Measurements from ENCODE around the gene C11orf97.
"Not testable (repeated sequence)": the region's sequence is repeated elsewhere in the genome, so short reads cannot be mapped to it uniquely, and the experiment has no call there.

C11orf97 gene, protein sequence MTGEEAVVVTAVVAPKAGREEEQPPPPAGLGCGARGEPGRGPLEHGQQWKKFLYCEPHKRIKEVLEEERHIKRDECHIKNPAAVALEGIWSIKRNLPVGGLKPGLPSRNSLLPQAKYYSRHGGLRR

DNA sequence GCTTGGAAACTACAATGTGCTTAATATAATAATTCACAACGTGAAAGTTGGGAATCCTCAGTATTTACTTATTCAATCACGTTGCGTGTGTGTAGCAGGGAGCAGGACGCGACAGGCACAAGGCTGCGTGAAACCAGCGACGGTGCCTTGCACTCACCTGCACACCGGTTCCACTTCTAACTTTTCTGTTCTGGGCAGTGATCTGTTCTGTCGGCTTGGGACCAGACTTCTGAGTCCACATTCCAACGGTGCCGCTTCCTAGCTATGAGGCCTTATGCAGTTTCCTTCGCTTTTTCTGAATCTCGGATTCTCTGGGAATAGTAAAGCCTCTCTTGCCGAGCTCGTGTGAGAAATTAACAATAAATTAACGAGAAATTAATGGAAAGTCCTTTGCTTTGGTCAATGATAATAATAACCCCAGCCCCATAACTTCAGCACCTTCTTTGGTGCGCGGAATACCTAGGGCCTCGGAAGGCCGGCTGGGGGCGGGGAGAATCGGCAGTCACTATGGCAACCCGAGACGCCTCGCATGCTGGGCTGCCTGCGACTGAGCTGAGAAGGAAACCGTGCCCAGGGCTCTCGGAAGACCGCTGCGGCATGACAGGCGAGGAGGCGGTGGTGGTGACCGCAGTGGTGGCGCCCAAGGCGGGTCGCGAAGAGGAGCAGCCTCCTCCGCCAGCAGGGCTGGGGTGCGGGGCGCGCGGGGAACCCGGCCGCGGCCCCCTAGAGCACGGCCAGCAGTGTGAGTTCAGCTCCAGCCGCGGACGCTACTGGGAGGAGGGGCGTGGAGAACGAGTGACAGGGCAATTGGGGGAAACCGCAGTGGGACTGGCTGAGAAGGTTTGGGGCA lies at the start of gene C11orf97:
Gene C11orf97, plus strand, starts transcription at position 530 of the 850 bp plus-strand sequence. Its CDS starts 68 bp downstream, at position 598.
- DNase-seq, result peak; percentile 31 to 54

DNA sequence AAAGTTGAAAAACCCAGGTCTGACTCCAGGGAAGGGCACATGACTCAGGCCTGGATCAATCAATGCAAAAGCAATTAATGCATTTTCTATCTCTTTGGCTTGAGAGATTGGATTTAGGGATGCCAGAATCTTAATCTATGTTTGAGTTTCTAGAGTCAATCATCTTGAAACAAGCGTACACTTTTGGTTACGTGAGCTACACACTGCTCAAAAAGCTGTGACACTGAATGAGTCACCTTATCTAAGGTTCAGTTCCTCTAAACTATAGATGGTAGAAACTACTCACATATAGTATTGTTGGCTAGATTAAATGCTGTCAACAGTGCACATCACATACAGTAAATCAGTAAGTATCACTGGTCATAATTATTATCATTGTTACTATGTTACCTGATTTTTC lies 42.8 kb upstream of the C11orf97 start:
- no peak for DNase-seq

GRCh38 chr11:94472916-94473799 lies 39.1 kb upstream of the C11orf97 start:
- peak; percentile 75 to 76 for DNase-seq

GRCh38 chr11:94477624-94478023 lies 34.6 kb upstream of the C11orf97 start:
- peak in 1 of 2 donors; percentile 7 for DNase-seq

GRCh38 chr11:94481342-94481741 lies 30.9 kb upstream of the C11orf97 start:
- DNase-seq, result no peak

DNA sequence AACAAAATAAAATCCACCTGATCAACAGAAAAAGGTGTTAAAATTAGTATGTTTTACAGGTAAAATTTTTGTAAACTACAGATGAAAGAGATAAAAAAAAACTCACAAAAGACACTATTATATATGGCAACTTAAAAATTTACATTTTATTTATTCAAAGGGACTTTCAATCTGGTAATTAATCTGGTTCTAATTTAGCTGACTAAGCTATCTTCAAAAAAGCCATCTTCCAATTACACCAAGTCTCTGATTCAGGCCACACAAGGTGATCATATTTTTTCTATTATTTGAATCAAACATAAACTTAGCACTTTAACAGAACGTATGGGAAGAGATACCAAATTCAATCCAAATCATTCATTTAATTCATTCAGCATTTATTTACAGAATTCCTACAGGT lies 26.2 kb upstream of the C11orf97 start:
- DNase-seq, result no peak

- peak; percentile 98 for DNase-seq
Observed at GRCh38 chr11:94493281-94494125, 18.8 kb upstream of the C11orf97 start, which contains the start of the genes ANKRD49 and MRE11. ANKRD49 (plus strand) TSS chr11:94493984; CDS start chr11:94496694, 2,710 bp downstream. MRE11 (minus strand) TSS chr11:94493844; CDS start chr11:94492801, 1,043 bp downstream.

DNA sequence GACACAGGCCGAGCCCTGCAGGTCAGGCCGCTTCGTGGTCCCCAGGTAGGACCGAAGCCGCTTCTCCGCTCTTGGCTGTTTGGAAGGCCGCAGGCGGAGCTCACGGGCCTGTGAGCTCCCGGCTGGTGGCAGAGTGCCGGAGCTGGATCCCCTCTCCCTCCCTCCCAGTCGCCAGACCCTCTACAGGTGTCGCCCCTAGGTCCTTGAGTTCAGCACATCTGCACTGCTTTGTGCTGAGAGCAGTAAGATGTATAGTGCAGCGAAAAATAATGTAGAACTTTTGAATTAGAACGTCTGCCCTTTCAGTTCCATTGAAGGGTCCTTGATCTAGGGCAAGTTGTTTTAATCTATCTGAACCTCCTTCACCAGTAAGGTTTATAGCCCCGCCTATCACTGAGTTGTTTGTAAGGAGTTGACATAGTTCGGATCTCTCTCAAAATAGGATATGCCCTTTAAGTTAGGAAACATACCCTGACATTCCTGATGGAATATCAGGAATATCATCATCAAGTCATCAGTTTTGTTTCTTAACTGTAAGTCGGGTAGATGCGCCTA lies 18.1 kb upstream of the C11orf97 start:
- DNase-seq, result no peak

DNA sequence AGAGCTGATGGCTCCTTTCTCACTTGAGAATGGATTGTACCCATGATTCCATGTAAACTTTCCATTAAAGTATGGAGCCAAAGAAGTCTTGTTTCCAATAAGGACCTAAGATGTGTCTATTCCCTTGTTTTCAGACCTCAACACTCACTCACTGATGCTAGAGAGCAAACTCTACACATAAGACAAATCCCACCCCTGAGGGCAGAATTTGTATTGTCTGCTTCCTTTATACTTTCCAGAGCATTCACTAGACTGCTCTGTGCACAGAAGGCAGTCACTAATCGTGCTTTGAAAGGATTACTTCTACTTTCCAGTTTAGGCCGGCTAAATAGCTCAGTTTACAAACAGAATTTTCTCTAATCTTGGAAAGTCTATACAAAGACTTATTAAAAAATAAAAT lies 12.1 kb upstream of the C11orf97 start:
- DNase-seq, result no peak

GRCh38 chr11:94501522-94501921 lies 10.7 kb upstream of the C11orf97 start:
- DNase-seq, result no peak

- DNase-seq, result peak; percentile 47 to 90
Observed at GRCh38 chr11:94504689-94505293, 7.5 kb upstream of the C11orf97 start.

GRCh38 chr11:94506513-94506912 lies 5.7 kb upstream of the C11orf97 start:
- not testable (repeated sequence) for DNase-seq

- DNase-seq, result peak; percentile 31 to 41
Observed at GRCh38 chr11:94507485-94507884, 4.8 kb upstream of the C11orf97 start.

DNA sequence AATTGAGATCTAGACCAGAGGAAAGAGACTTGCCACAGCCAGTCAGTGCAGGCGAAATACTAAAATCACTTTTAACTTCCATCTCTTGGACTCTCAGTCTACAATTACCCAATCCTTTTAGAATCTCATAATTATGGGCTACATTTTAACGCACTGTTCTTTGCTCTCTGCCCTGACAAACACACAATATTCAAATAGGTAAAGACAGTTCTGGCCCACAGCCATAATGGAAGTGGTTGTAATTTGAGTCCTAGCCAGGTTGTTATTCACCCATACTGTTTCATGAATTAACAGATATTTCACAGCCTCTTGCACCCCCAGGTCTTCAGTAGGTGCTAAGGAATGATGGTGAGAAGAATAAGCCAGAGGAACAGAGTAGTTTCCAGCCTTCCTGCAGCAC lies 830 bp downstream of the C11orf97 start:
- DNase-seq, result no peak

DNA sequence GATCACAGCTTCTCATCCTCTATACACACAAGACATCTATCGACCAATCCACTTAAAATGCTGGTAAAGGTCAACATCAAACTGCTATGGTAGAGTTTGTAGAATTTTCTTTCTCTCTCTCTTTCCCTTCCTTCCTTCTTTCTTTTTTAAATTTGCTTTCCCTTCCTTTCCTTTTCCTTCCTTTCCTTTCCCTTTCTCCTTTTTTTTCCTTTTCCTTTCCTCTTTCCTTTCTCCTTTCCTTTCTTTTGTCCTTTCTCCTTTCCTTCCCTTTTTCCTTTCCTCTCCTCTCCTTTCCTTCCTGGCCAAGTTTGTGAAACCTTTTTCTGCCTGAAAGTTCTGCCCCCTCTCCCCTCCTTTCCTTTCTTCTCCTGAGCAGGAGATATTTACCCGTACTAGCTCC lies 3.1 kb downstream of the C11orf97 start:
- DNase-seq, result no peak

GRCh38 chr11:94516725-94517124 lies 4.5 kb downstream of the C11orf97 start:
- no peak for DNase-seq

GRCh38 chr11:94518300-94518699 lies 6.0 kb downstream of the C11orf97 start:
- DNase-seq, result no peak

GRCh38 chr11:94519478-94520084 lies 7.3 kb downstream of the C11orf97 start:
- peak; percentile 43 to 86 for DNase-seq

DNA sequence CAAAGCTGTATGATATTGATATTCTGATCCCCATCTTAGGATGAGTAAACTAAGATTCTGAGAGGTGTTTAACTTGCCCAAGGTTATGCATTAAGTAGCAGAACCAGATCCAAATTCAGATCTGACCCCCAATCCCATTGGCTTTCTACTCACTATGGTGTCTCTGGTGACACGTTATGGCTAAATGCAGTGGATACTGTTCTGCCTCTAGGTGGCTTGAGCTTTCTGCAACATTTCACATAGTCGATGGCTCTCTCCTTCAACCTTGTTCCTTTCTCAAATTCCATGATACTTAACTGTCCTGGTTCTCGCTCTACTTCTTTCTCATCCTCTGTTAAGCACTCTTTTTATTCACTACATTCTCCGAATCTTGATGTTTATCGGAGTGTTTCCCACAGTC lies 9.4 kb downstream of the C11orf97 start:
- peak; percentile 45 to 51 for DNase-seq

- DNase-seq, result no peak
Observed at GRCh38 chr11:94524341-94524740, 12.1 kb downstream of the C11orf97 start.
